Osteocyte (in vitro differentiated cells): Measurements from ENCODE around the gene LCN2. TPM values are rescaled to one million over a fixed set of nuclear protein-coding genes. Genes with fewer than 3 reads are reported as not detected.
"Not testable (repeated sequence)": the region's sequence is repeated elsewhere in the genome, so short reads cannot be mapped to it uniquely, and the experiment has no call there.

ENCODE experiments used
- DNase-seq: peaks from one replicate; pipeline ENCODE4 v3.0.0; 2021; ENCODE audit warnings: mixed read lengths; ENCODE audit not compliant: unreplicated experiment; ENCODE audit errors: extremely low spot score
- H3K27ac Mint-ChIP-seq: one replicate; pipeline ENCODE4 v1.8.0; 2021; ENCODE audit warnings: mild to moderate bottlenecking, mixed read lengths; ENCODE audit not compliant: unreplicated experiment
- H3K27me3 Mint-ChIP-seq: one replicate; pipeline ENCODE4 v1.8.0; 2021; ENCODE audit warnings: mixed read lengths; ENCODE audit not compliant: unreplicated experiment
- H3K36me3 Mint-ChIP-seq: one replicate; pipeline ENCODE4 v1.8.0; 2021; ENCODE audit warnings: mixed read lengths; ENCODE audit not compliant: unreplicated experiment
- H3K4me1 Mint-ChIP-seq: one replicate; pipeline ENCODE4 v1.8.0; 2021; ENCODE audit warnings: mixed read lengths; ENCODE audit not compliant: unreplicated experiment
- H3K4me3 Mint-ChIP-seq: one replicate; pipeline ENCODE4 v1.8.0; 2021; ENCODE audit warnings: mild to moderate bottlenecking, moderate library complexity, mixed read lengths; ENCODE audit not compliant: unreplicated experiment
- H3K9me3 Mint-ChIP-seq: one replicate; pipeline ENCODE4 v1.8.0; 2021; ENCODE audit warnings: mixed read lengths; ENCODE audit not compliant: unreplicated experiment
- CTCF ChIP-seq: fragments of 200-600 bp; sonication (generic); IDR thresholded peaks from 2 replicates; pipeline ENCODE4 v1.5.0; 2021; ENCODE audit warnings: antibody characterized with exemption, mild to moderate bottlenecking, moderate library complexity
- total RNA-seq: library from RNA; stranded (reverse); gene quantifications from 2 replicates; pipeline ENCODE4 v1.2.1, GENCODE V29; 2021

LCN2 gene
- total RNA-seq, 1 donor from 2014 or later: not detected

GRCh38 chr9:128127990-128128835, 21.0 kb upstream of the LCN2 start:
- peak; percentile 6 for TF ChIP-seq CTCF
- Mint-ChIP-seq H3K36me3 (peaks cover 3% of the 10 kb centered on the region), H3K9me3 (no peaks in the 10 kb centered on the region), H3K4me3 (peak overlapping the region; percentile 95), H3K27me3 (peaks cover 23% of the 10 kb centered on the region), H3K27ac (peak overlapping the region; percentile 95), H3K4me1 (peaks cover 31% of the 10 kb centered on the region)
- DNase-seq: peak; percentile 96

- H3K27ac Mint-ChIP-seq: peak overlapping the region; percentile 95
- H3K27me3 Mint-ChIP-seq: peaks cover 31% of the 10 kb centered on the region
- TF ChIP-seq CTCF: no peak
- H3K4me1 Mint-ChIP-seq: peaks cover 31% of the 10 kb centered on the region
- peaks cover 3% of the 10 kb centered on the region for H3K36me3 Mint-ChIP-seq
- no peak for DNase-seq
- H3K9me3 Mint-ChIP-seq: peaks cover 7% of the 10 kb centered on the region
- H3K4me3 Mint-ChIP-seq: peak overlapping the region; percentile 95
Observed at GRCh38 chr9:128128836-128129590, 20.2 kb upstream of the LCN2 start.

GRCh38 chr9:128129976-128130590, 19.2 kb upstream of the LCN2 start:
- H3K36me3 Mint-ChIP-seq, DNase-seq, H3K27ac Mint-ChIP-seq, H3K4me3 Mint-ChIP-seq: not testable (repeated sequence)
- Mint-ChIP-seq H3K27me3 (peaks cover 41% of the 10 kb centered on the region), H3K9me3 (peaks cover 13% of the 10 kb centered on the region), H3K4me1 (peaks cover 30% of the 10 kb centered on the region)
- TF ChIP-seq CTCF: peak; percentile 55

GRCh38 chr9:128130651-128131050, 18.6 kb upstream of the LCN2 start:
- H3K4me3 Mint-ChIP-seq, H3K36me3 Mint-ChIP-seq, DNase-seq, H3K27ac Mint-ChIP-seq: not testable (repeated sequence)
- Mint-ChIP-seq H3K27me3 (peaks cover 46% of the 10 kb centered on the region), H3K4me1 (peaks cover 26% of the 10 kb centered on the region), H3K9me3 (peaks cover 13% of the 10 kb centered on the region)

- H3K27ac Mint-ChIP-seq, H3K4me3 Mint-ChIP-seq, H3K36me3 Mint-ChIP-seq, DNase-seq: not testable (repeated sequence)
- Mint-ChIP-seq H3K27me3 (peaks cover 51% of the 10 kb centered on the region), H3K9me3 (peaks cover 13% of the 10 kb centered on the region), H3K4me1 (peaks cover 22% of the 10 kb centered on the region)
Observed at GRCh38 chr9:128131346-128131745, 17.9 kb upstream of the LCN2 start.

- H3K4me3 Mint-ChIP-seq, H3K36me3 Mint-ChIP-seq, H3K27ac Mint-ChIP-seq, DNase-seq: not testable (repeated sequence)
- Mint-ChIP-seq H3K27me3 (peaks cover 58% of the 10 kb centered on the region), H3K9me3 (peaks cover 13% of the 10 kb centered on the region), H3K4me1 (peaks cover 16% of the 10 kb centered on the region)
Observed at GRCh38 chr9:128132139-128132538, 17.1 kb upstream of the LCN2 start.

- not testable (repeated sequence) for H3K4me3 Mint-ChIP-seq, H3K4me1 Mint-ChIP-seq, DNase-seq, H3K27ac Mint-ChIP-seq, H3K36me3 Mint-ChIP-seq
- peaks cover 63% of the 10 kb centered on the region for H3K27me3 Mint-ChIP-seq
- H3K9me3 Mint-ChIP-seq: peaks cover 13% of the 10 kb centered on the region
Observed at GRCh38 chr9:128135561-128135960, 13.7 kb upstream of the LCN2 start.
